ENCODE data around the gene CLEC10A.

Gene CLEC10A

GRCh38 chr17:7113273-7114071 lies 33.4 kb upstream of the CLEC10A start:
- ATAC-seq, result no peak
- no peak for TF ChIP-seq ZFP30 (CRISPR knock-in tag; IDR thresholded peaks at IDR 0.05)
- no peak for TF ChIP-seq CSRNP3 (CRISPR knock-in tag; IDR thresholded peaks at IDR 0.05)
- no peak for TF ChIP-seq CSDC2 (CRISPR knock-in tag; IDR thresholded peaks at IDR 0.05)
- TF ChIP-seq ZNF8 (CRISPR knock-in tag; IDR thresholded peaks at IDR 0.05), result no peak
- TF ChIP-seq OSR1 (CRISPR knock-in tag; IDR thresholded peaks at IDR 0.05), result no peak
- no peak for TF ChIP-seq TCF4 (CRISPR knock-in tag; IDR thresholded peaks at IDR 0.05; ENCODE audit: borderline replicate concordance)
- TF ChIP-seq POU6F1 (CRISPR knock-in tag; IDR thresholded peaks at IDR 0.05; ENCODE audit: borderline replicate concordance, low read depth), result no peak
- no peak for TF ChIP-seq PATZ1 (CRISPR knock-in tag; IDR thresholded peaks at IDR 0.05; ENCODE audit: borderline replicate concordance)
- no peak for TF ChIP-seq ARNTL (CRISPR knock-in tag; IDR thresholded peaks at IDR 0.05; ENCODE audit: borderline replicate concordance, low read depth)
- TF ChIP-seq ESRRG (CRISPR knock-in tag; IDR thresholded peaks at IDR 0.05), result no peak
- TF ChIP-seq BACH2 (CRISPR knock-in tag; IDR thresholded peaks at IDR 0.05; ENCODE audit: borderline replicate concordance), result no peak
- no peak for TF ChIP-seq ZNF70 (CRISPR knock-in tag; IDR thresholded peaks at IDR 0.05)

GRCh38 chr17:7112510-7113108 lies 32.6 kb upstream of the CLEC10A start:
- peak; percentile 19; the same call in 1 of the 3 replicates for ATAC-seq
- no peak for TF ChIP-seq ZC3H10 (CRISPR knock-in tag; IDR thresholded peaks at IDR 0.05)
- TF ChIP-seq POU6F1 (CRISPR knock-in tag; IDR thresholded peaks at IDR 0.05; ENCODE audit: borderline replicate concordance, low read depth), result no peak
- no peak for TF ChIP-seq ZNF70 (CRISPR knock-in tag; IDR thresholded peaks at IDR 0.05)
- no peak for TF ChIP-seq ZNF565 (CRISPR knock-in tag; conservative IDR thresholded peaks at IDR 0.05; ENCODE audit: low read depth)
- no peak for TF ChIP-seq BACH2 (CRISPR knock-in tag; IDR thresholded peaks at IDR 0.05; ENCODE audit: borderline replicate concordance)
- no peak for TF ChIP-seq GLIS3 (CRISPR knock-in tag; IDR thresholded peaks at IDR 0.05)
- TF ChIP-seq OSR1 (CRISPR knock-in tag; IDR thresholded peaks at IDR 0.05), result no peak
- no peak for TF ChIP-seq RARB (CRISPR knock-in tag; IDR thresholded peaks at IDR 0.05)
- no peak for TF ChIP-seq CSRNP3 (CRISPR knock-in tag; IDR thresholded peaks at IDR 0.05)
- TF ChIP-seq PPARA (CRISPR knock-in tag; IDR thresholded peaks at IDR 0.05; ENCODE audit: borderline replicate concordance), result no peak
- TF ChIP-seq ISL1 (CRISPR knock-in tag; IDR thresholded peaks at IDR 0.05), result no peak
- TF ChIP-seq CREB5 (CRISPR knock-in tag; IDR thresholded peaks at IDR 0.05; ENCODE audit: low read depth), result no peak
- no peak for TF ChIP-seq ZNF8 (CRISPR knock-in tag; IDR thresholded peaks at IDR 0.05)
- no peak for TF ChIP-seq ARNTL (CRISPR knock-in tag; IDR thresholded peaks at IDR 0.05; ENCODE audit: borderline replicate concordance, low read depth)
- TF ChIP-seq ESRRG (CRISPR knock-in tag; IDR thresholded peaks at IDR 0.05), result no peak

Measured in SK-N-SH treated with all-trans-retinoic acid at 6 μM for 48 hours (cell line).